Effector CD4-positive, alpha-beta T cell (primary cell): ENCODE results near the gene ITGB5.
"Not testable (repeated sequence)": the region's sequence is repeated elsewhere in the genome, so short reads cannot be mapped to it uniquely, and the experiment has no call there.

ENCODE experiments used
- DNase-seq: peaks from one replicate; pipeline ENCODE4 v3.0.0-alpha.2; 2020

The ITGB5 gene

GRCh38 chr3:124783696-124784095, 103.5 kb downstream of the ITGB5 start:
- no peak for DNase-seq

GRCh38 chr3:124782377-124782712, 104.8 kb downstream of the ITGB5 start:
- not testable (repeated sequence) for DNase-seq

- no peak for DNase-seq
These were observed 105.4 kb downstream of the ITGB5 start for GRCh38 chr3:124781476-124782376.

- DNase-seq = no peak
These were observed 106.2 kb downstream of the ITGB5 start for GRCh38 chr3:124780761-124781475.

- no peak for DNase-seq
These were observed 106.8 kb downstream of the ITGB5 start for GRCh38 chr3:124780356-124780755.

GRCh38 chr3:124779751-124780191, 107.4 kb downstream of the ITGB5 start:
- DNase-seq = no peak

GRCh38 chr3:124779116-124779515, 108.0 kb downstream of the ITGB5 start:
- DNase-seq = no peak

- no peak for DNase-seq
These were observed 109.2 kb downstream of the ITGB5 start for GRCh38 chr3:124777762-124778470.

GRCh38 chr3:124776856-124777255, 110.3 kb downstream of the ITGB5 start:
- no peak for DNase-seq

- no peak for DNase-seq
These were observed 111.3 kb downstream of the ITGB5 start for GRCh38 chr3:124775877-124776276.

GRCh38 chr3:124774841-124775402, 112.2 kb downstream of the ITGB5 start:
- no peak for DNase-seq

- DNase-seq = no peak
These were observed 112.8 kb downstream of the ITGB5 start for GRCh38 chr3:124774327-124774718.

- DNase-seq = no peak
These were observed 113.5 kb downstream of the ITGB5 start for GRCh38 chr3:124773351-124774326.

GRCh38 chr3:124772081-124772831, 114.9 kb downstream of the ITGB5 start:
- DNase-seq = no peak

- no peak for DNase-seq
These were observed 116.1 kb downstream of the ITGB5 start for GRCh38 chr3:124771083-124771445.

- no peak for DNase-seq
These were observed 116.7 kb downstream of the ITGB5 start for GRCh38 chr3:124770336-124771082.

- DNase-seq = no peak
These were observed 117.7 kb downstream of the ITGB5 start for GRCh38 chr3:124769462-124769861.

- DNase-seq = no peak
These were observed 118.4 kb downstream of the ITGB5 start for GRCh38 chr3:124768812-124769211.

GRCh38 chr3:124767691-124768090, 119.5 kb downstream of the ITGB5 start:
- no peak for DNase-seq

GRCh38 chr3:124767264-124767663, 119.9 kb downstream of the ITGB5 start:
- DNase-seq = no peak
